ENCODE measurements around the gene ADGRL2. TPM values are rescaled to one million over a fixed set of nuclear protein-coding genes. Genes with fewer than 3 reads are reported as not detected.

Gene ADGRL2
- total RNA-seq, 1 donor from 2014 or later, result not detected

DNA sequence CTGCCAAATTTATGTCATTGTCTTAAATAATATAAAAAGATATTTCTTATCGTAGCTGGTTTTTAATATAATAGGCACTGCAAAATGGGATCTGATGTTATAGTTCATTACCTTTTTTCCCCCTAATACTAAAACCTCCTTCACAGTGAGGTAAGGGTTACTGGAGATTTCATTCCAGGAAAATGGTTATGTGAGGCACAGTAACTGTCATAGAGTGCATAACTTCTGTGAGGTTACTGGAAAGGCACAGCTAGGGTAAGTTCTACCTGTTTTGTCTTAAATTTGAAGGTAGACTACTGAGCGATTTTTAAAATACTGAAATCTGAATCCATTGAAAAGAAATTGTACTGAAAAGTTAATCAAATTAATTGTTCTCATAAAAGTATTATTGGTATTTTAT is 13.0 kb downstream of the ADGRL2 start:
- TF ChIP-seq, protein P1, sequence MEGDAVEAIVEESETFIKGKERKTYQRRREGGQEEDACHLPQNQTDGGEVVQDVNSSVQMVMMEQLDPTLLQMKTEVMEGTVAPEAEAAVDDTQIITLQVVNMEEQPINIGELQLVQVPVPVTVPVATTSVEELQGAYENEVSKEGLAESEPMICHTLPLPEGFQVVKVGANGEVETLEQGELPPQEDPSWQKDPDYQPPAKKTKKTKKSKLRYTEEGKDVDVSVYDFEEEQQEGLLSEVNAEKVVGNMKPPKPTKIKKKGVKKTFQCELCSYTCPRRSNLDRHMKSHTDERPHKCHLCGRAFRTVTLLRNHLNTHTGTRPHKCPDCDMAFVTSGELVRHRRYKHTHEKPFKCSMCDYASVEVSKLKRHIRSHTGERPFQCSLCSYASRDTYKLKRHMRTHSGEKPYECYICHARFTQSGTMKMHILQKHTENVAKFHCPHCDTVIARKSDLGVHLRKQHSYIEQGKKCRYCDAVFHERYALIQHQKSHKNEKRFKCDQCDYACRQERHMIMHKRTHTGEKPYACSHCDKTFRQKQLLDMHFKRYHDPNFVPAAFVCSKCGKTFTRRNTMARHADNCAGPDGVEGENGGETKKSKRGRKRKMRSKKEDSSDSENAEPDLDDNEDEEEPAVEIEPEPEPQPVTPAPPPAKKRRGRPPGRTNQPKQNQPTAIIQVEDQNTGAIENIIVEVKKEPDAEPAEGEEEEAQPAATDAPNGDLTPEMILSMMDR (IDR thresholded peaks at IDR 0.05), result no peak
- peaks cover 2% of the 10 kb centered on the region for H3K27me3 Mint-ChIP-seq
- no peaks in the 10 kb centered on the region for H3K9me3 Mint-ChIP-seq
- DNase-seq (no peak), ATAC-seq (ENCODE audit: low read depth) (no peak)
- H3K4me1 Mint-ChIP-seq, result no peaks in the 10 kb centered on the region
- H3K27ac Mint-ChIP-seq, result no peak overlapping the region
- ChIA-PET CTCF (no interaction called here), POLR2A (no interaction called here)
- intact Hi-C loops (cut with micrococcal nuclease), result no loop called here
- no peaks in the 10 kb centered on the region for H3K36me3 Mint-ChIP-seq (ENCODE audit: low read depth)
- H3K4me3 Mint-ChIP-seq, result no peak overlapping the region

DNA sequence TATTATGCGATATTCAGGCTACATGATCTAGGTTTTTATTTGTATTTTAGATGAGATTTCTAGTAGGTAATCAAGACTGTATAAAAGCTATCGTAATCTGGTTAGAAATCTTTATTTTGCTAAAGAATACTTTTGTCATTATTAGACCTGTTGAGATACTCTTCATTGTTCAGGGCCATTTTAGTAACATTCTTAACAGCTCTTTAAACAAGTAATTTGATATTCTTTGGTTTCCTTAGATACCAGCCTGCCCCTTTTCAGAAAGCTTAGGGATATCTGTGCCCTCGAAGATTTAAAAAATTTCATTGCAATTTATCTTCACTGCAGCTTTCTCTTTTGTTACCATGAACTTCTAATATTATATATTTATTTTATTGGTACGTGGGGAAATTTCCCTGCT is 18.9 kb downstream of the ADGRL2 start:
- H3K4me3 Mint-ChIP-seq, result no peak overlapping the region
- H3K36me3 Mint-ChIP-seq (ENCODE audit: low read depth), result no peaks in the 10 kb centered on the region
- no peaks in the 10 kb centered on the region for H3K9me3 Mint-ChIP-seq
- no peaks in the 10 kb centered on the region for H3K4me1 Mint-ChIP-seq
- POLR2A ChIA-PET, result no interaction called here
- no peak for DNase-seq
- intact Hi-C loops (cut with micrococcal nuclease), result no loop called here
- H3K27me3 Mint-ChIP-seq, result no peaks in the 10 kb centered on the region
- CTCF ChIA-PET, result no interaction called here
- ATAC-seq (ENCODE audit: low read depth), result no peak
- TF ChIP-seq, protein P1 (IDR thresholded peaks at IDR 0.05), result no peak
- H3K27ac Mint-ChIP-seq, result no peak overlapping the region

DNA sequence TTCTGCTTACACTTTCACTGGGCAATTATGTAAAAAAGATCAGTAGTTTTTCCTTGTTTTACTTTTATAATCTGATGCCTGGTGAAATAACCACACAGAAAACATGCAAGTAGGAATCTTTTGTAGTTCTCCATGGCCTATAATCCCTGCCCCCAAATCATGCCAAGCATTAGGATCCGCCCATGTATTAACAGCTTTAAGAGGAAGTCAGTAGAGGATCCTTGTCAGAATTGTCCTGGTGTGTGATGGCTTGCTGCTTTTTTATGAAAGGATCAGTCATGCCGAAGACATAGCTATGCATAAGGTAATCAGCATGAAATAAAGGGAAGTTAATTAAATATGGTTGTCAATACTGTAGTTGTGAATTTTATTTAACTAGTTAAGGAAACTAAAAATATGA is 20.0 kb downstream of the ADGRL2 start:
- H3K4me1 Mint-ChIP-seq, result no peaks in the 10 kb centered on the region
- TF ChIP-seq, protein P1 (IDR thresholded peaks at IDR 0.05), result no peak
- DNase-seq, result no peak
- H3K9me3 Mint-ChIP-seq, result no peaks in the 10 kb centered on the region
- no peak overlapping the region for H3K4me3 Mint-ChIP-seq
- intact Hi-C loops (cut with micrococcal nuclease), result no loop called here
- no peaks in the 10 kb centered on the region for H3K36me3 Mint-ChIP-seq (ENCODE audit: low read depth)
- POLR2A ChIA-PET, result no interaction called here
- no peak for ATAC-seq (ENCODE audit: low read depth)
- no peak overlapping the region for H3K27ac Mint-ChIP-seq
- CTCF ChIA-PET, result no interaction called here
- no peaks in the 10 kb centered on the region for H3K27me3 Mint-ChIP-seq

DNA sequence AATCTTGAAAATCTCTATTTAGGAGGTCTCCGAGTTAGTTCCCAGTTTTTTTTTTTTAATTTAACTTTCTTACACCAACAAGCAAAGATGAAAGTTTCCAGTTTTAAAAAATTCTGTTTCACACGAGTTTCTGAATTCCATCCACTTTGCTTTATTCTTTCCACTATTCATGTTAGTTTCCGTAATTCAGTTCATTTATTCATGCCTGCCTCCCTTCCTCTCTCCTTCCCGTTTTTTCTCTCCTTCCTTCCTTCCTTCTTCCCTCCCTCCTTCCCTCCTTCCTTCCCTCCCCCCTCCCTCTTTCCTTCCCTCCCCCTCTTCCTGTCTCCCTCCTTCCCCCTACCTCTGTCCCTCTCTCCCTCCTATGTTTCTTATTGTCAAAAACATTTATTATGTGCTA is 22.3 kb downstream of the ADGRL2 start:
- H3K4me1 Mint-ChIP-seq, result no peaks in the 10 kb centered on the region
- no peaks in the 10 kb centered on the region for H3K36me3 Mint-ChIP-seq (ENCODE audit: low read depth)
- intact Hi-C loops (cut with micrococcal nuclease), result no loop called here
- H3K27me3 Mint-ChIP-seq, result no peaks in the 10 kb centered on the region
- ATAC-seq (ENCODE audit: low read depth) (no peak), DNase-seq (no peak)
- CTCF ChIA-PET, result no interaction called here
- POLR2A ChIA-PET, result no interaction called here
- no peaks in the 10 kb centered on the region for H3K9me3 Mint-ChIP-seq
- no peak overlapping the region for H3K27ac Mint-ChIP-seq
- H3K4me3 Mint-ChIP-seq, result no peak overlapping the region
- TF ChIP-seq, protein P1 (IDR thresholded peaks at IDR 0.05), result no peak

DNA sequence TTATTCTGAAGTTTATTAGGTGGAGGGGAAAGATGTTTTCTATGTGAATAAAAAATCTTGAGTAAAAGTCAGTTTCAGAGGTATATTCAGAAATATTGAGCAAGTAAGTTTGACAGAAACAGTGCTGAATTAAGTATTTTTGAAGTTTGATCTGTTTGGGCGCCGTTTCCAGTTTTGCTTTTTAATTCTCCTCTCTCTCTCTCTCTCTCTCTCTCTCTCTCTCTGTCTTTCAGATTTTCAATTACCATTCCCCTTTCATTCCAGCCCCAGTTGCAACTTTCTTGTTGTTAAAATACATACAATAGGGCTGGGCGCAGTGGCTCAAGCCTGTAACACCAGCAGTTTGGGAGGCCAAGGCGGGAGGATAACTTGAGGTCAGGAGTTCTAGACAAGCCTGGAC is 24.0 kb downstream of the ADGRL2 start:
- no peaks in the 10 kb centered on the region for H3K9me3 Mint-ChIP-seq
- no peaks in the 10 kb centered on the region for H3K36me3 Mint-ChIP-seq (ENCODE audit: low read depth)
- POLR2A ChIA-PET, result no interaction called here
- intact Hi-C loops (cut with micrococcal nuclease), result no loop called here
- no peak overlapping the region for H3K4me3 Mint-ChIP-seq
- H3K4me1 Mint-ChIP-seq, result no peaks in the 10 kb centered on the region
- no peaks in the 10 kb centered on the region for H3K27me3 Mint-ChIP-seq
- CTCF ChIA-PET, result no interaction called here
- TF ChIP-seq, protein P1 (IDR thresholded peaks at IDR 0.05), result no peak
- DNase-seq, result no peak
- H3K27ac Mint-ChIP-seq, result no peak overlapping the region
- ATAC-seq (ENCODE audit: low read depth), result no peak

Measured in activated B cell treated with CpG ODN at 0.5 μM for 24 hours (primary cell).